C4-2B (cell line): ENCODE results near the gene DEPDC1B.

ENCODE experiments used
- ZFX ChIP-seq: fragments of 450-650 bp; IDR thresholded peaks from 2 replicates; pipeline ENCODE4 v1.6.1; 2017
- TF ChIP-seq, protein P1 (sequence below): fragments of 450-650 bp; conservative IDR thresholded peaks from 2 replicates; pipeline ENCODE4 v1.5.1; 2017; ENCODE audit warnings: mild to moderate bottlenecking

DNA sequence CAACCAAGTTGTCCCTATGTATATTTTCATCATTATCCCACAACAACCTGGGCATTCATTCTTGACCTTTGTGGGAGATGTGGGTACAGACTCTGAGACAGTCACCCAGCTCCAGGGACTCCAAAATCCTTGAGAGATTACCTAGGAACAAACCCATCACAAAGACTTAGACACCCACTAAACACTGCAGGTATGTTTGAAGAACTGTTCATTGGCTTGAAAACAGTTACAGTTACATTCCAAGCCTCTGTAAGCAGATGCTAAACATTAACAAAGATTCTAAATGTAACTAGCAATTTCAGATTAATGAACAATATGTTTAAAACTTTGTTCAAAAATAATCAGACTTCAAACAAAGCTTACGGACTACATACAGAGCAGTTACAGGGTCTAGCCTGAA lies 24.7 kb downstream of the DEPDC1B start:
- TF ChIP-seq, protein P1, sequence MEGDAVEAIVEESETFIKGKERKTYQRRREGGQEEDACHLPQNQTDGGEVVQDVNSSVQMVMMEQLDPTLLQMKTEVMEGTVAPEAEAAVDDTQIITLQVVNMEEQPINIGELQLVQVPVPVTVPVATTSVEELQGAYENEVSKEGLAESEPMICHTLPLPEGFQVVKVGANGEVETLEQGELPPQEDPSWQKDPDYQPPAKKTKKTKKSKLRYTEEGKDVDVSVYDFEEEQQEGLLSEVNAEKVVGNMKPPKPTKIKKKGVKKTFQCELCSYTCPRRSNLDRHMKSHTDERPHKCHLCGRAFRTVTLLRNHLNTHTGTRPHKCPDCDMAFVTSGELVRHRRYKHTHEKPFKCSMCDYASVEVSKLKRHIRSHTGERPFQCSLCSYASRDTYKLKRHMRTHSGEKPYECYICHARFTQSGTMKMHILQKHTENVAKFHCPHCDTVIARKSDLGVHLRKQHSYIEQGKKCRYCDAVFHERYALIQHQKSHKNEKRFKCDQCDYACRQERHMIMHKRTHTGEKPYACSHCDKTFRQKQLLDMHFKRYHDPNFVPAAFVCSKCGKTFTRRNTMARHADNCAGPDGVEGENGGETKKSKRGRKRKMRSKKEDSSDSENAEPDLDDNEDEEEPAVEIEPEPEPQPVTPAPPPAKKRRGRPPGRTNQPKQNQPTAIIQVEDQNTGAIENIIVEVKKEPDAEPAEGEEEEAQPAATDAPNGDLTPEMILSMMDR = no peak
- TF ChIP-seq ZFX = no peak
